Kidney (tissue), 14 donors: ENCODE measurements around the gene SPATA2. TPM values are rescaled to one million over a fixed set of nuclear protein-coding genes. Genes with fewer than 3 reads are reported as not detected.

Experiments used
- DNase-seq, 5 donors: peaks; one replicate each; pipeline ENCODE4 v3.0.0-alpha.2; 2013 to 2020
- FAIRE-seq: peaks from 2 replicates; lab custom pipeline; 2012; peaks lifted over from hg19 to GRCh38; lab: Jason Lieb, UNC
- H3K27ac ChIP-seq, 2 donors: one replicate each; pipeline ENCODE4 v1.7.0; 2013; ENCODE audit warnings: low read depth in 2 of 2, low read length in 2 of 2, inconsistent platforms in 1 of 2
- H3K27me3 ChIP-seq: one replicate; pipeline ENCODE4 v1.7.1; 2013; ENCODE audit warnings: low read length, inconsistent platforms; ENCODE audit not compliant: control insufficient read depth, insufficient read depth
- H3K36me3 ChIP-seq, 3 donors: one replicate each; pipeline versions ENCODE4 v1.7.0 to v1.7.1; 2013; ENCODE audit warnings: low read length in 3 of 3, control low read depth in 1 of 3, inconsistent platforms in 1 of 3; ENCODE audit not compliant: insufficient read depth in 3 of 3, control insufficient read depth in 2 of 3
- H3K4me1 ChIP-seq, 3 donors: one replicate each; pipeline versions ENCODE4 v1.7.0 to v1.7.1; 2013; ENCODE audit warnings: low read length in 3 of 3, inconsistent platforms in 1 of 3, low read depth in 1 of 3; ENCODE audit not compliant: control insufficient read depth in 2 of 3, insufficient read depth in 2 of 3
- H3K4me3 ChIP-seq, 3 donors: one replicate each; pipeline versions ENCODE4 v1.7.0 to v1.8.1; 2013; ENCODE audit warnings: low read length in 3 of 3, control low read depth in 1 of 3, inconsistent platforms in 1 of 3
- H3K9ac ChIP-seq, 3 donors: one replicate each; pipeline versions ENCODE4 v1.7.0 to v1.7.1; 2013; ENCODE audit warnings: low read length in 3 of 3, control low read depth in 1 of 3, inconsistent platforms in 1 of 3
- H3K9me3 ChIP-seq, 3 donors: one replicate each; pipeline versions ENCODE4 v1.7.0 to v1.7.1; 2013; ENCODE audit warnings: low read length in 3 of 3, control low read depth in 1 of 3, inconsistent platforms in 1 of 3; ENCODE audit not compliant: control insufficient read depth in 2 of 3, insufficient read depth in 1 of 3
- intact Hi-C: fragments of 100-400 bp; cut with DNase I; formaldehyde crosslinking; loops from one replicate; pipeline ENCODE4 v1.11.1; 2022
- polyA plus RNA-seq: library from polyadenylated mRNA; stranded (reverse); fragments of 350-450 nt; fragmentation: Illumina TruSeq; extraction: RNeasy Lipid Tissue Mini Kit (QIAGEN cat#74804); gene quantifications from one replicate; pipeline ENCODE4 v1.2.3, GENCODE V29; 2014; ENCODE audit warnings: low read depth, low replicate concordance; ENCODE audit not compliant: insufficient read depth
- total RNA-seq: library from RNA; stranded (reverse); fragmentation: NEBNext Ultra II Directional; extraction: Animal tissue kit (Norgen Biotek cat#: 25700); gene quantifications from one replicate; pipeline ENCODE4 v1.2.1, GENCODE V29; 2021
- TF ChIP-seq, protein P1 (sequence below): IDR thresholded peaks from 3 replicates; pipeline ENCODE4 v1.5.1; 2012; ENCODE audit warnings: mild to moderate bottlenecking, moderate library complexity, borderline replicate concordance; ENCODE audit not compliant: insufficient read depth; ENCODE audit errors: extremely low read depth
- donor health status: control.
- donor health status: control.
- donor health status: control.
- donor health status: control.
- donor health status: control.
- donor health status: DM: yes; HTN: yes; CAD: no.
- donor health status: Normal renal cell carcinoma (clear cell type).

SPATA2 gene
- total and polyA plus RNA-seq, 2 donors from 2014 or later = 5.8 to 9.0 TPM

GRCh38 chr20:49890471-49891361, 24.6 kb downstream of the SPATA2 start:
- peaks cover 0 to 12% (median 0%) of the 10 kb centered on the region in 3 donors for H3K4me1 ChIP-seq
- intact Hi-C loops = no loop called here
- FAIRE-seq = no peak
- no peaks in the 10 kb centered on the region for H3K9me3 ChIP-seq
- H3K9ac ChIP-seq = no peak overlapping the region
- H3K27ac ChIP-seq = no peak overlapping the region
- DNase-seq = peak in 4 of 5 donors; percentile 39 to 77 (median 58)
- no peaks in the 10 kb centered on the region for H3K27me3 ChIP-seq
- H3K4me3 ChIP-seq = no peak overlapping the region
- TF ChIP-seq, protein P1, sequence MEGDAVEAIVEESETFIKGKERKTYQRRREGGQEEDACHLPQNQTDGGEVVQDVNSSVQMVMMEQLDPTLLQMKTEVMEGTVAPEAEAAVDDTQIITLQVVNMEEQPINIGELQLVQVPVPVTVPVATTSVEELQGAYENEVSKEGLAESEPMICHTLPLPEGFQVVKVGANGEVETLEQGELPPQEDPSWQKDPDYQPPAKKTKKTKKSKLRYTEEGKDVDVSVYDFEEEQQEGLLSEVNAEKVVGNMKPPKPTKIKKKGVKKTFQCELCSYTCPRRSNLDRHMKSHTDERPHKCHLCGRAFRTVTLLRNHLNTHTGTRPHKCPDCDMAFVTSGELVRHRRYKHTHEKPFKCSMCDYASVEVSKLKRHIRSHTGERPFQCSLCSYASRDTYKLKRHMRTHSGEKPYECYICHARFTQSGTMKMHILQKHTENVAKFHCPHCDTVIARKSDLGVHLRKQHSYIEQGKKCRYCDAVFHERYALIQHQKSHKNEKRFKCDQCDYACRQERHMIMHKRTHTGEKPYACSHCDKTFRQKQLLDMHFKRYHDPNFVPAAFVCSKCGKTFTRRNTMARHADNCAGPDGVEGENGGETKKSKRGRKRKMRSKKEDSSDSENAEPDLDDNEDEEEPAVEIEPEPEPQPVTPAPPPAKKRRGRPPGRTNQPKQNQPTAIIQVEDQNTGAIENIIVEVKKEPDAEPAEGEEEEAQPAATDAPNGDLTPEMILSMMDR = no peak
- peaks cover 0 to 5% (median 2%) of the 10 kb centered on the region in 3 donors for H3K36me3 ChIP-seq

DNA sequence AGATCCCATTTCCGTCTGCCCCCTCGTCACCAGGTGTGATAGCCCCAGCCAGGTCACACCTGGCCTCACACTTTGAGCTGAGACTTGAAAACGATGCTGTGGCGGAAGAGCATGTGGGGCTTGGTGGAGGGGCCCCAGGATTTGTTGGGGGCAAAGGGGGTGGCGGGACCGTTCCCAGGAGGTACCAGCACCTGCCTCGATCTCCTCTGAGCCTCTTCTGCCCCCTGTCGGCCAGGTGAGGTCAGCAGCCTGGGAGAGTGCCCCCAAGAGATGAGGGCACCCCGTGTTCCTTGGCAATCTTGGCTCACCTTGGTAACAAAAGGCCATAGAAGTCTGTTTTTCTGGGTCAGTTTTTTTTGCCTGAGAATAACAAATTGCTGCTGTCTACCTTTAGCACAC, 25.4 kb downstream of the SPATA2 start:
- no peak for DNase-seq
- intact Hi-C loops = no loop called here
- Histone ChIP-seq H3K4me1 (peaks cover 0 to 12% (median 0%) of the 10 kb centered on the region in 3 donors), H3K27ac (no peak overlapping the region), H3K9me3 (no peaks in the 10 kb centered on the region), H3K27me3 (no peaks in the 10 kb centered on the region), H3K4me3 (no peak overlapping the region), H3K36me3 (peaks cover 0 to 12% (median 2%) of the 10 kb centered on the region in 3 donors), H3K9ac (no peak overlapping the region)
- no peak for FAIRE-seq
- TF ChIP-seq, protein P1 = peak; percentile 28

- FAIRE-seq (no peak), DNase-seq (no peak)
These were observed 26.1 kb downstream of the SPATA2 start for GRCh38 chr20:49889001-49889934.

More at GRCh38 chr20:49889001-49889934, 26.1 kb downstream of the SPATA2 start:
- H3K4me1 ChIP-seq = peaks cover 0 to 12% (median 0%) of the 10 kb centered on the region in 3 donors
- TF ChIP-seq, protein P1 = no peak
- H3K9ac ChIP-seq = no peak overlapping the region
- H3K27me3 ChIP-seq = no peaks in the 10 kb centered on the region
- H3K9me3 ChIP-seq = no peaks in the 10 kb centered on the region
- intact Hi-C loops = no loop called here
- H3K36me3 ChIP-seq = peaks cover 0 to 15% (median 5%) of the 10 kb centered on the region in 3 donors
- H3K4me3 ChIP-seq = no peak overlapping the region
- no peak overlapping the region for H3K27ac ChIP-seq
